KG1 (cell line): ENCODE measurements around the gene MRPL32.
"Not testable (repeated sequence)": the region's sequence is repeated elsewhere in the genome, so short reads cannot be mapped to it uniquely, and the experiment has no call there.

Source experiments
- DNase-seq: peaks from one replicate; lab custom pipeline; 2025; lab: John Stamatoyannopoulos, UW

The MRPL32 gene

DNA sequence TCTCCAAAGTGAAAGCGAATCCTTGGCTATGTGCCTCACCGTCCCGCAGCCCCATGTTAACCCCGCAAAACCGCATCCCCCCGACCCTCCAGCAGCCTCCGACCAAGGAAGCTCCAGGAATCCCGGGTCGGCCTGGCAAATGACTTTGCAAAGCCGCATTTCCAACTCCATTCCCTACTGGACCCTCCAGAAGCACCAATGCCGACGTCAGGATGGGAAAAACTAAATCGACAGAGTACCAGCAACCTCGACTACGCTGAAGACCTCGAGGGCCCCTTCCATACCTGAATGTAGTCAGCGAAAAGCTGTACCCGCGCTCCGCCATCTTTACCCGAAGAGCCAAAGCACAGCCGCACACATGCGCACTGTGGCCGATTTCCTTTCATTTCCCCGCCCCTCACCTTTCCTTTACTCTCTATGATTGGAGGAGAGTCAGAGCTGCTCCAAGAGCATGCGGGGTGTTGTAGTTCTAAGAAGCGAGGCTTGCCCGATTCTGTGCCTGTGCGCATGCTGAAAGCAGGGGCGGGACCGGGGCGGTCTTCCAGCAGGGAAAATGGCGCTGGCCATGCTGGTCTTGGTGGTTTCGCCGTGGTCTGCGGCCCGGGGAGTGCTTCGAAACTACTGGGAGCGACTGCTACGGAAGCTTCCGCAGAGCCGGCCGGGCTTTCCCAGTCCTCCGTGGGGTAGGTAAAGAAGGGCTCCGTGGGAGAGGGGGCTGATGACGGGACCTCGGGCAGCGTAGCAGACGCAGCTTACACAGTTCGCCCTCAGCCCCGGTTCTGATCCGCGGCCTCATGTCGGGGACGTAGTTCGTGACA, at the start of gene MRPL32, which contains the start of gene PSMA2:
MRPL32 (plus strand) TSS at position 543 of the 818 bp plus-strand sequence; CDS start at position 554, 11 bp downstream.
PSMA2 (minus strand) TSS at position 341 of the 818 bp plus-strand sequence; CDS start at position 325, 16 bp downstream.
- peak; percentile 96 for DNase-seq

DNA sequence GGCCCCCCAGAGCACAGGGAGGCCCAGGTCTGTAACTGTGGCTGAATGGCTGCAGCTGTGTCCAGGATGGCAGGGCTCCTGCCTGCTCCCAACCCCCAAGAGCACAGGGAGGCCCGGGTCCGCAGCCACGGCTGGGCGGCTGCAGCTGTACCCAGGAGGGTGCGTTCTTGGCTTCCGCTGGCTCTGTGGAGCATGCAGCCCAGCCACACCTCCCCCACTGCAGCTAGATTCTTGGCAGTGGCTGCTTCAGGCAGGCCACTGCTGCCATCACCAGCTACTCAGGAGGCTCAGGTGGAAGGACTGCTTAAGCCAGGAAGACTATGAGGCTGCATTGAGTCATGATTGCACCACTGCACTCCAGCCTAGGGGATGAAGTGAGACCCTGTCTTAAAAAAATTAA, 48.2 kb upstream of the MRPL32 start:
- no peak for DNase-seq

DNA sequence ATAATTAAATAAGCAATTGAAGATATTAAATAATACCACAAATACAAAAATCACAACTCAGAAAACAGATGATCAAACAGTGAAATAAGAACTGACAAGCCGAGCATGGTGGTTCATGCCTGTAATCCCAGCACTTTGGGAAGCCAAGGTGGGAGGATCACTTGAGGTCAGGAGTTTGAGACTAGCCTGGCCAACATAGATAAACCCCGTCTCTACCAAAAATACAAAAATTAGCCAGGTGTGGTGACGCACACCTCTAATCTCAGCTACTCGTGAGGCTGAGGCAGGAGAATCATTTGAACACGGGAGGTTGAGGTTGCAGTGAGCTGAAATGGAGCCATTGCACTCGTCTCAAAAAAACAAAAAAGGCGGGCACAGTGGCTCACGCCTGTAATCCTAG, 47.0 kb upstream of the MRPL32 start:
- not testable (repeated sequence) for DNase-seq

DNA sequence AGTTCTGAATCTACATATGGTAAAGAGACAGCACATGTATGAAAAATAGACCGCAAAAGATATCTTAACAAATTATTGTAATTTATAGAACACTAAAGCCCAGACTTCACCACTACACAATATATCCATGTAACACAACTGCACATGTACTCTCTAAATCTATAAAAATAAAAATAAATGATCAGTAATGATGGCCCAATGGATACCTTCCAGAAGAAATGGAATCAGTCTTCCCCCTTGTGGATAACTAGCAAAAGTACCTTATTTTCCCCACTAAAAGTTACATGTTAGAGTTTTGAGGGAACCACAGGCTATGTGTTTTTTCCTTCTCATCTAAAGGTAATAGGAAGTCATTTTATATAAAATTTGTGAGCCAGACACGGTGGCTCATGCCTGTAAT, 46.0 kb upstream of the MRPL32 start:
- DNase-seq: no peak

DNA sequence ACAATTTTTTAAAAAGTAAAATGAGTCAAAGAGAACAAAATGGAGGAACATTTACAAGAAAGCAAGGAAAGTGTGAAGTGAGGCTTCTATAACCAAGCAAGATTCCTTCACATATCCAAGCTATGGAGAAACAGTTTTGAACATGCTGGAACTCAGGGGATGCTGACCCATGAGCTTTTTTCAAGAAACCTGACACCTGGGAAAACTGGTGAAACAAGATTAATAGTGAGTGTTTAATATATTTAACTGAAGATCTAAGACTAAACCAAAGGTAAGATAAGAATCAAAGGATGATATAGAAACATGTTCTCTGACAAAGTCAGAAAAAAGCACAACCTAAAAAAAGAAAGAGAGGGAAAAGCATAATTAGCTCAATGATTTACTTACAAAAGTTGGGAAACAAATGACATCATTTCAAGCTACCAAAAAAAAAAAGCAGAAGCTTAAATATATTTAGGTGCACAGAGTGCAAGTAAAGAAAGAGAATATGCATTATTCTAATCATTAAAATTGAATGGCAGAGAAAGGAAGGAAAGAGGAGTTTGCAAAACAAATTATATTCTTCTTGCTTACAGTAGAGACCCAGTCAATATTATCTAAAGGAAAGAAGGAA, 45.2 kb upstream of the MRPL32 start:
- DNase-seq: no peak

DNA sequence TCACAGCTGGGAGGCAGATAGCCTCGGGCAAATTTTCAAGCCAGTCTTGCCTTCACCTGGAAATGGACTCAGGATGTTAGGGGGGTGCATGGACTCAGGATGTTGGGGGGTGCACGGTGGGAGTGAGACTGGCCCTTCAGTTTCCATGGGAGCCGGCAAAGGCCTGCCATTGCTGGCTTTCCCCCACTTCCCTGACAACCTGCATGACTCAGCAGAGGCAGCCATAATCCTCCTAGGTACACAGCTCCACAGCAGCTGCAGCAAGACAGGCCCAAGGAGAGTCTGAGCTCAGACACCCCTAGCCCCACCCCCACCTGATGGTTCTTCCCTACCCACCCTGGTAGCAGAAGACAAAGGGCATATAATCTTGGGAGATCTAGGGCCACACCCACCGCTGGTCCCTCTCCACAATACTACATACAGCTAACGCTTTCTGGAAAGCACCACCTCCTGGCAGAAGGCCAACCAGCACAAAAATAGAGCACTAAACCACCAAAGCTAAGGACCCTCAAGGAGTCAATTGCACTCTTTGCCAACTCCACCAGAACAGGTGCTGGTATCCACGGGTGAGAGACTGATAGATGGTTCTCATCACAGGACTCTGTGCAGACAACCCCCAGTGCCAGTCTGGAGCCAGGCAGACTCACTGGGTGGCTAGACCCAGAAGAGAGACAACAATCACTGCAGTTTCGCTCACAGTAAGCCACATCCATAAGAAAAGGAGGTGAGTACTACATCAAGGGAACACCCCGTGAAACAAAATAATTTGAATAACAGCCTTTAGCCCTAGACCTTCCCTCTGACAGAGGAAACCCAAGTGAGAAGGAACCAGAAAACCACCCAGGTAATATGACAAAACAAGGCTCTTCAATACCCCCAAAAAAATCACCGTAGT, 38.6 kb upstream of the MRPL32 start:
- no peak for DNase-seq

DNA sequence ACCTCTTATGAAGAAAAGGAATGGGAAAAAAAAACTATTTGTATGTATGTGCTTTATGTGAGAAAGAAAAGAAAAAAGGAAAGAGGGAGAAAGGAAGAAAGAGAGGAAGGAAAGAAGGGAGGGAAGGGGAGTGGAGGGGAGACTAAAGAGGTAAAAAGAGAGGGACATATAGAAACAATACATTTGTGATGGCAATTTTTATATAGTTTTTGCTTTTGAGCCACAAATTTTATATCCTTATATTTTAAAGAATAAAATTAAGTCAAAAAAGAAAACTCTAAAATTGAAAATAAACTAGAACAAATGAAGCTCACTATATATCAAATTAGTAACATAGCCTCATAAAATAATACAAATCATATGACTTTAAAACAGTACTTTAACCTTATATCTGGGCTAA, 31.3 kb upstream of the MRPL32 start:
- DNase-seq: no peak

DNA sequence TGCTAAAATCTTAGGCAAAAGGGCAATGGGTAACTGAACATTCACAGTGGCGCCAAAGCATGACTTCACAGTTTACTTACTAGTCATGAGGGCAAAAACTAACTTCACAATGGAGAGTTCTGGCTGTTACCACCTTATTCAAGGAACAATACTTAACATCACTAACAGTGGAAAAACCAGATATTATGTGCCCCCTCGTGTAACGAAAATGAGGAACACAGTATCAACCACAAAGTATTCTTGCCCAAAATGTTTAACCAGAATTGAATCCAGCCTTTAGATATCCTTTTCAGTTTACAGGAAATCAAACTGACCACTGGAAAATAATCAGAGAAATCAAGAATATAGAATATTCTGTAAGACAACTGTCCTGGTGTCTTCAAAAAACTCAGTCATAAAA, 29.8 kb upstream of the MRPL32 start:
- DNase-seq: no peak

DNA sequence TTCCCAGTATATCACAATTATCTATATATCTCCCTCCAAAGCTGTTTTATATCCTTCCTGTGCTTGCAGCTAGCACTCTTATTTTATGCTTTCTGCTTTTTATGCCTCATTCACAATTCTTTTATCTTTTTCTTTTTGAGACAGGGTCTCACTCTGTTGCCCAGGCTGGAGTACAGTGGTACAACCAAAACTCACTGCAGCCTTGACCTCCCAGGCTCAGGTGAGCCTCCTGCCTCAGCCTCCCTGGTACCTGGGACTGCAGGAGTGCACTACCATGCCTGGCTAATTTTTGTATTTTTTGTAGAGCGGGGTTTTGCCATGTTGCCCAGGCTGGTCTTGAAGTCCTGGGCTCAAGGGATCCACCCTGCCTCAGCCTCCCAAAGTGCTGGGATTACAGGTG, 26.0 kb upstream of the MRPL32 start:
- no peak for DNase-seq

DNA sequence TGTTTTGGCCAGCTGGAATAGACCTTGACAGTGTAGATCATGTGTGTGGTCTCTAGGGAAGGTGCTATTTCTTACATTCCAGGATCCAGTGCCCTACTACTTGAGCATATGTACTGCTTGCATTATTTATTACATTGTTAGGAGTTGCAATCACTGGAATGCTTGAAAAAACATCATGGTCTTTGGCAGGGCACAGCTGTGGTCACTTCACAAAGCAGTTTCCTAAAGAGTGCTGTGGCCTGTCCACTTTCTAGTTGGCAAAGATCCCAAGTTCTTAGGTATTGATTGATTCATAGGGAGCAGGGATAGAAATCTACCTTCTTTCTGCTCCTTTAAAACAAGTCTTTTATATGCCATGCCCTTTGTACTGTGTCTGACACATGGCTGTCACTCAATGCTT, 24.9 kb upstream of the MRPL32 start:
- no peak for DNase-seq

DNA sequence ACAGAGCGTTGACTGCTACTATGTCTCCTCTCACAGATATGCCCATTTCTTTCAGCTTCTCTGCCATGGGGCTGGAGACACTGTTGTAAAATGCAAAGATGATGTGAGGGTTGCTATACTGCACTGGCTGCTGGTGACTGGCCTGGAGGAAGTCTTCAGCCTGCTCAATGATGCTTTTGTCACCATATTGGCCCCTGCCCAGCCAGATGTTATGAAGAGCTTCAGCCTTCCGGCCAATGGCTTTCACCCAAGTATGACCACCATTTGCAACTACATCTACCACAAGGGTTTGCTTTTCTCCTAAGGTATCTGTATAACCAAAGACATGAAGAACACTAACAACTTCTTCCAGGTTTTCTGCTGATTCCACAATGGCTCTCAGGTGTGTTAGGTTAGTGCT, 21.9 kb upstream of the MRPL32 start:
- no peak for DNase-seq

DNA sequence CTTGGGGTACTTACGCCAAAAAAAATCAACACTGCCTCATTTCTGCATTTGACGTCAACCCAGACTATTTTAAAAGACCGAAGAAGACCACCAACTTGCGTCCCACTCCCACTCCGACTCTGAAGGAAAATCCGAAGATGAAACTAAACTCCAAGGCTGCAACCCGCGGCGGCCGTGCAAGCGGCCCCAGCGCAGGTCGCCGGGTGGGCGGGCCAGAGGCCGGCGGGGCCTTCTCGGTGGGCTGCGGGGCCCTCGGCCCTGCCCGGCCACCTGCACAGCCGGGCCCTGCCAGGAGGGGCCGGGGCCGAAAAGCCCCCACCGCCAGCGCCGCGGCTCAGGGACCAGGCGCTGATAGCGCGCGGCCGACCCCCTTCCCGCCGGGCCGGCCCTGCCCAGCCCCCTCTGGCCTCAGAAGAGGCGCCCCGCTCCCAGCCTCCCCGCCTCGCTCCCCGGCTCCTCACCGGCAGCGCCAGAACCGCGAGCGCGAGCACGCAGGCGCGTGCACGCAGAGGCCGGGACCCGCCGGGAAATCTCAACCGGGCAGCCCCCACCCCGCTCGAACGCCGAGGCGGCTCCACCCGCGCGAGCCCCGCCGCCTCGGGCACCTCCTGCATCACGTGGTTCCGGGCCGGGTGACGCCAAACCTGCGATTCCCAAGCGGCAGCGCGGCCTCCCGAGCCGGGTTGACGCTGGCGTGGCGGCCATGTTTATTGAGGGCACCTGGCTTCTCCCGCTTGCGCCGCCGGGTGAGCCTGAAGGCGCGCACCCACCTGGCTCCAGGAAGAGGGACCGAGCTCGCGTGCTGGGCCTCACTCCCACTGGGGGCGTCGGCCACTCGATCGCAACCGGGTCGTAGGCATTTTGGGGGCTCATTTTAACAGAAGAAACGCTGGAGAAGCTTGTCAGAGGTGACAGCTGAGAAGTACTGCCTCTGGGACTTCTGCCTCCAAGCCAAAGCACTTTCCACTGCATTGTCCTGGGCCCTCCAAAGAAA, 20.4 kb upstream of the MRPL32 start, which contains the start of gene C7orf25:
C7orf25 (minus strand) TSS at position 617 of the 994 bp plus-strand sequence. CDS start 1,170 bp downstream, outside the sequence.
- DNase-seq: peak; percentile 84

DNA sequence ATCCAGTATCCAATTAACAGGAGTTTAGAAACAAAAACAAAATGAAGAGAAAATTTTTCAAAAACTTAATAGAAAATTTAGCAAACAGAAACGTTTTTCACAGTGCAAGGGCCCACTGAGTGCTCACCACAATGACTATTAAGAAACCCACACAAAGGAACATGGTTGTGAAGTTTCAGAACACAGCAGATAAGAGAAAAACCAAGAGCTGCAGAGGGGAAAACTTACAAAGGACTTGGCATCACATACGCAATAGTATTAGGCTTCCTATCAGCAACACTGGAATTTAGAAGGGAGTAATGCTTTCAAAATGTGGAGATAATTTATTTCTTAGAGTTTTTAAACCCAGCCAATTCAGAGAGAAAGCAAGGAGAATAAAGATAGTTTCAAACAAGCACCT, 18.6 kb upstream of the MRPL32 start:
- DNase-seq: no peak

DNA sequence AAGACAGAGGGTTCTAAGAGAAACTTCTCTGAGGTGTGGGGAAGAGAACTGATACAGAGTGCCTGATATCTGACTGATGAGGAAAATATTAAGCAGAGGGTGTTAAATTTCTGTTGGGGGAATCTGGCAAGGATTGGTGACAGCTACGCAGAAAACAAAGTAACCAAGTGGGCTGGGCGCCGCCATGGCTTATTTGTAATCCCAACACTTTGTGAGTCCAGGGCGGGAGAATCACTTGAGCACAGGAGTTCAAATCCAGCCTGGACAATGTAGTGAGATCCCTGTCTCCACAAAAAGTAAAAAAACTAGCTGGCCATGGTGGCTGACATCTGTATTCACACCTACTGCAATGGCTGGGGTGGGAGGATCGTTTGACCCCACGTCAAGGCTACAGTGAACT, 18.2 kb upstream of the MRPL32 start:
- DNase-seq: no peak

DNA sequence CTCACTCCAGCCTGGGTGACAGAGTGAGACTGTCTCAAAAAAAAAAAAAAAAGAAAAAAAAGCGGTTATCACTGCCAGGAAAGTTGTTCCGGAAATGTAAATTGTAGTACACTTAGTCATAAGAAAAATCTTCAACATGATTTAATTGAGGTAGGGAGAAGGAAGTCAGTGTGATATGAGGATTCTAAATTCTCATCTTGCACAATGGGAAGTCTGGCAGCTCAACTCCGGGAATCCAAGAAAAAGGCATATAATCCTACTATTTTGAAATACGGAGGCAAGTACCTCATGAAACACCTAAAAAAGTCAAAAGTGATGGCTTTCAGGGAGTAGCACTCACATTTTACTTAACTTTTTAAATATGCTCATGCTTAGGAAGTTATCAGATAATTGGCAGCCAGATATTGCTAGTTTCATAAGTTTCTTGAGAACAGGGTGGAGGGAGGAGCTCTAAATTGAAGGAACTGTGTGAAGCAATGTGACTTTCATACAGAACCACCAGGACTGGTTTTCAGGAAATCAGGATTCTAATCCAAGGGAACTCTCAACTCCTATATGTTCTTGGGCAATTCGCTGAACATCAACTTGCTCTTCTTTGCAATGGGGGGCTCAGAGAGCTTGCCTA, 17.6 kb upstream of the MRPL32 start:
- DNase-seq: no peak

DNA sequence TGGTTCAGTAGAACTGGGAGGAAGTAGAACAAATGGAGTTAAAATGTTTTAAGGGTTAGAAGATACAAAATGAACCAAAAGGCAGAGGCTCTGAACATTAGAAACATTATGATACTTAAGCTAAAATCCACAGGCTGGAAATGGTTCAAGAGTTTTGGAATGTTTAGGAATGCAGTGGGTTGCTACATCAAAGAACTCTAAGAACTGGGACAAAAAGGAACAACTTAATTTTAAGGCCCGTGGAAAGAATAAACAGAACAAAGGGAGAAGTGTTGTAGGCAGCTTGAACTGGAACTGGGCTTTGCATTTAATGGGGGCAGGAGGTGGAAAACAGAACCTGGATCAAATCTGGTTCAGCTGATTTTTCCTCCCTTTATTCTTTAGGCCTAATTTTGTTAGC, 16.8 kb upstream of the MRPL32 start:
- no peak for DNase-seq

DNA sequence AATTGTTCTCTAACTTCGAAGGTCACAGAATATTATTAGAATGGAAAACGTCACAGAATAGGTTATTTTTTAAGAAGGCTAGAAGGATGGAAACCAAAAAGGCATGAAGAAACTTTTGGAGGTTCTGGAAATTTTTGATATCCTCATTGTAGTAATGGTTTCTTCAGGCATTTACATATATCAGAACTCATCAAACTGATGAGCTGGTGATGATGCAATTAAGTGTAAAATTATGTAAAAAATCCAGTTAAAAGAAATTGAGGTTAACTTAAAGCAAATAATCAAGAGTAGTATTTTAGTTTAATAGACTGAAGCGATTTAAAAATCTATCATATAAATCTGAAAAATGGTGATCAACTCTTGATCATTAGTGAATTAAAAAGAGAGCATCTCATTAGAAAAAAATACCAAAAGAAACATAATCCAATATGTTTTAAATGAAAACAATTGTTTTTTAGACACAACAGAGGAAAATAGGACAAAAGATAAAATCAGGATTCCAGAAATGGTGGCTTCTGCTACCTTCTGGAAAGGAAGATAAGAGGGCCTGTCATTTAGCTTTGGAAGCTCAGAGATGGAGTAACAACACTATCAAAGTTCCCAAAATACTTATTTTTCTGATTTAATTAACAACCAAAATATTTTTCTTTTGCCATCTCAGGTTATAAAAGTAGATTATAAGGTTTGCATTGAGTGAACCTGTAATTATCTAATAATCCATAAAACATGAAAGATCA, 10.0 kb upstream of the MRPL32 start:
- DNase-seq: no peak

DNA sequence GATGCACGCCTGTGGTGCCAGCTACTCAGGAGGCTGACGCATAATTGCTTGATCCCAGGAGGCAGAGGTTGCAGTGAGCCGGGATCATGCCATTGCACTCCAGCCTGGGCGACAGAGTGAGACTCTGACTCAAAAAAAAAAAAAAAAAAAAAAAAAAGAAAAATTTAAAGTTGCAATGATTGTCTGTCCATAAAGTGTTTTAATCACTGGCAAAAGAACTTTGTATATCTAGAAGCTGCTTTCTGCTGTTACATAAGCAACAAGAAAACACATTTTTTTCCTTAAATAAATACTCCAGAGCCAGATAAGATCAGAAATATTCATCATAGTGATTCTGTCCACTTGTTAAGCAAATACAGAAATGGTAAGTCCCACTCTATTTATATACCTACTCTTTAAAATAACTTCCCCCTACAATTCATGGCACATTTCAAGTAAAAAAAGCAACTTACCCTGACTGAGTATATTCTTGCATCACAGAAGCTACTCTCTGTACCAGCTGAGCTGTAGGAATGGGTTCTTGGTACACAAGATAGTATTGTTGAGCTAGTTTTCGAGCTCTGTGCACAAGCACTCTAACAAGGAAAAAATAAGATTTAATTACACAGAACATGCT, 7.8 kb upstream of the MRPL32 start:
- DNase-seq: no peak

DNA sequence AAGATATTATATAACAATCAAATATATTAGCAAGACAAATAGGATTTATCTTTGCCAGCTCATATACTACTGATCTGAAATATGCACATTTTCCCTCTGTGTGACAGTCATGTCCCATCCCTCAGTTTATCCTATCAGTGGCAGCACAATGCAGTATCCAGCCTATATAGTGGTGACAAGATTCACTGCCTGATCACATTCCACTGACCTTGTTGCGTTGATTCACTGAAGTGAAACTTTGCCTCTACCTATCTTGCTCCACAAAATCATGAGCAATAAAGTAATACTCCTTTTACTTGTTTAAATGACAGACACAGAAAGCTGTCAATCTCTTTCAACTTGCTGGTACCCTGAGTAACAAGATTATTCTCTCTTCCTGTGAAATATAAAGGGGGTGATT, 6.5 kb upstream of the MRPL32 start:
- DNase-seq: no peak

DNA sequence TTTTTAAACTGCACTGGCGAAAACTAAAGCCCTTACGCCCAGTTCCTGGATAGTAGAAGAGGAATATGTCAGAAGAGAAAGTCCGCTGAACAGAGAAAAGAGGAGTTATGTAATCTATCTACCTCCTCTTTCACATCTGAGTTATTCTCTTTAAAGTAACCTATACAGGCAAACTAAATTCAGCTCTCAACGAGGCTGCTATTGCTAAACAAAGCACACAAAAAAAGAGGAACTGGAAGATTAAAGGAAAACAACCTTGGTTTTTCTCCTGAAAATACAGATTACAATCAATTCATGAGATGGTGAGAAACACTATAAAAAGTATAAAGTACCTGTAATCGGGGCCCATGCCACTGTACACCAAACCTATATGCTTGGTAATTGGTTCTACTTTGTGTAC, 6.0 kb upstream of the MRPL32 start:
- DNase-seq: no peak
